Cardiac fibroblast (primary cell): ENCODE measurements around the gene CD2.

ENCODE experiments used
- DNase-seq, 2 donors: peaks; one replicate each; pipeline versions ENCODE4 v3.0.0 to v3.0.0-alpha.2; 2010; ENCODE audit warnings: low read depth in 2 of 2
- H3K4me3 ChIP-seq, 2 donors: replicated peaks in 1 of 2; 1 replicate in 1 of 2; 2 replicates in 1 of 2; pipeline ENCODE4 v1.5.1; 2011; ENCODE audit warnings: low read depth in 2 of 2, low read length in 2 of 2, mild to moderate bottlenecking in 2 of 2, moderate library complexity in 1 of 2
- TF ChIP-seq, protein P1 (sequence below): IDR thresholded peaks from one replicate; pipeline ENCODE4 v1.5.1; 2011; ENCODE audit warnings: low read depth, mild to moderate bottlenecking, low read length, inconsistent platforms

CD2 gene

DNA sequence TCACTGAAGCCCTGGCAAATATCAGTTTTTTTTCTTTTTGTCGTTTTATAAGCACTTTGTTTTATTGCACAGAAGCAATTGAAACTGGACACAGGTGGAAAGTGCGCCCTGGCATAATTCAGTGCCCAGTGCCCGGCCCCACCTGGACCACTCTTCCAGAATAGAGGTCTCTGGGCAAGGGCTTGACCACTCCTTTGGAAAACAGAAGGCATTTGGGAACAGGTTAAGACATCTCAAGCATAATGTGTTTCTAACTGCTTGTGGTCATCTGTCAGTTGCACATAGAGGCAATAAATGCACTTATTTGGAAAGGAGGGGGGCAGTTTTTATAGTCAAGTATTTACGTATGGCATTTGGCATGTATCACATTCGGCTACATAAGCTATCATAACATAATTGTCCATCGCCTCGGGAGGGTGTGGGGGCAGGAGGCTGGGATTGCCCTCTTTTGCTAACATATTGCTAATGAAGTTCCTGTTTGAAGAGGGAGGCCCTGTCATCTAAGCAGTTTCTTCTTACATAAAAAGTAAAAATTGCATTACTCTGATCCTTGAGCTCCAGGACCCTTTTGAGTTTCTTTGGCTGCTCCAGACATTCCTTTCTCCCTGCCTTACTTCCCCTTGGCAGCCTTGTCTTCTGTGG, 14.7 kb upstream of the CD2 start:
- TF ChIP-seq, protein P1, sequence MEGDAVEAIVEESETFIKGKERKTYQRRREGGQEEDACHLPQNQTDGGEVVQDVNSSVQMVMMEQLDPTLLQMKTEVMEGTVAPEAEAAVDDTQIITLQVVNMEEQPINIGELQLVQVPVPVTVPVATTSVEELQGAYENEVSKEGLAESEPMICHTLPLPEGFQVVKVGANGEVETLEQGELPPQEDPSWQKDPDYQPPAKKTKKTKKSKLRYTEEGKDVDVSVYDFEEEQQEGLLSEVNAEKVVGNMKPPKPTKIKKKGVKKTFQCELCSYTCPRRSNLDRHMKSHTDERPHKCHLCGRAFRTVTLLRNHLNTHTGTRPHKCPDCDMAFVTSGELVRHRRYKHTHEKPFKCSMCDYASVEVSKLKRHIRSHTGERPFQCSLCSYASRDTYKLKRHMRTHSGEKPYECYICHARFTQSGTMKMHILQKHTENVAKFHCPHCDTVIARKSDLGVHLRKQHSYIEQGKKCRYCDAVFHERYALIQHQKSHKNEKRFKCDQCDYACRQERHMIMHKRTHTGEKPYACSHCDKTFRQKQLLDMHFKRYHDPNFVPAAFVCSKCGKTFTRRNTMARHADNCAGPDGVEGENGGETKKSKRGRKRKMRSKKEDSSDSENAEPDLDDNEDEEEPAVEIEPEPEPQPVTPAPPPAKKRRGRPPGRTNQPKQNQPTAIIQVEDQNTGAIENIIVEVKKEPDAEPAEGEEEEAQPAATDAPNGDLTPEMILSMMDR: no peak
- H3K4me3 ChIP-seq: no peak overlapping the region
- DNase-seq: peak in 1 of 2 donors; percentile 15

DNA sequence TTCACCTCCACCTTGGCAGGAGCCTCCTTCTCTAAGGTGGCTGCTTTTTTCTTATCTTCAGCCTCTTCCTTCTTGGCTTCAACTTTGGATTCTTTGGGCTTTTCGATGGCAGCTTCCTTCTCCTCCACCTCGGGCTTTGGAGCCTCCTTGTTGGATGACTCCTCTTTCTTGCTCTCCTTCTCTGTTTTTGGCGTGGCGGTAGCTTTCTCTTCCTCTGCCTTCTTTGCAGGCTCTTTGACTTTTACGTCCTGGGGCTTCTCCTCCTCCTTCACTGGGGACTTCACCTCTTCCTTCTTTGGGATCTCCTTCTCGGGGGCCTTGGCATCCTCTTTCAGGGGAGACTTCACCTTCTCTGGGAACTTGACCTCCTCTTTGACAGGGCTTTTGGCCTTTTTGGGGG, 13.9 kb upstream of the CD2 start:
- H3K4me3 ChIP-seq: no peak overlapping the region
- no peak for DNase-seq
- TF ChIP-seq, protein P1: no peak

DNA sequence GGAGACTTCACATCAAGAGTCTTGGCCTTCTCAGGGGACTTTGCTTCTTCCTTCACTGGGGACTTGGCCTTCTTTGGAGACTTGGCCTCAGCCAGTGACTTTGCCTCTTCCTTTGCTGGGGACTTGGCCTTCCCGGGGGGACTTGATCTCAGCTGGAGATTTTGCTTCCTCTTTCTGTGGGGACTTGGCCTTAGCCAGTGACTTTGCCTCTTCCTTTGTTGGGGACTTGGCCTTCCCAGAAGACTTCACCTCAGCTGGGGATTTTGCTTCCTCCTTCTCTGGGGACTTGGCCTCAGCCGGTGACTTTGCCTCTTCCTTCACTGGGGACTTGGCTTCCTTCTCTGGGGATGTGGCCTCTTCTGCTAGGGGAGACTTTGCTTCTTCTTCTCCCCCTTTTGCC, 13.5 kb upstream of the CD2 start:
- no peak overlapping the region for H3K4me3 ChIP-seq
- no peak for DNase-seq
- TF ChIP-seq, protein P1: no peak

DNA sequence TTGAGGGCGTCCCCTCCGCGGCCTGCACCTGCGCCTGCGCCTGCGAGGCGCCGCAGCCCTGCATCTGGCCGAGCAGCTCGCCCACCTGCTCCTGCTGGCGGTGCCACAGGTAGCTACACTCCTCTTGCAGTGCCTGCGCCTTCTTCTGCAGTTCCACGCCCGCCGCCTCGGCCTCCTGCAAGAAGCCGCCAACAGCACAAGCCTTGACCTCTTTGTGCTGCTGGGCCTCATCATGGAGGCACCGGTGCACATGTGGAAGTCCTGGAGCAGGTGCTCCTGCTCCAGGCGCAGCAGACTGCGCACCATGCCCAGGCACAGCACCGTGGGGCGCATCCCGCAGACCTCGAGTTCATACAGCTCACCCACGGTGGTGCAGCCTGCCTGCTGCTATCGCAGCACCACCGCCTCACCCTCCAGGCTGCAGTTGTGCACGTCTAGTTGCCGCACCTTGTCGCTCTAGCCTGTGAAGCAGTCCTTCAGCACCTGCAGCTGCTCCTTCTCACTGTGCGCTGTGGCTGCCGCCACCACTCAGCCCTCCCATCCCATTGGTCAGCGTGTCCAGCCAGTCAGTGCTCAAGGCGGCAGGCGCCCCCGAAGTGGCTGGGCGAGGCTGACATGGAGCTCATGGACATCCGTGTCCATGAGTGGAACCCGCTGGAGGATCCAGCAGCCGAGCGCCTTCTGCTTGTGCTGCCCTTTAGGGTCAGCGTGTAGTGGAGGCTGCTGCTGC, 12.2 kb upstream of the CD2 start:
- no peak overlapping the region for H3K4me3 ChIP-seq
- DNase-seq: no peak
- TF ChIP-seq, protein P1: no peak

DNA sequence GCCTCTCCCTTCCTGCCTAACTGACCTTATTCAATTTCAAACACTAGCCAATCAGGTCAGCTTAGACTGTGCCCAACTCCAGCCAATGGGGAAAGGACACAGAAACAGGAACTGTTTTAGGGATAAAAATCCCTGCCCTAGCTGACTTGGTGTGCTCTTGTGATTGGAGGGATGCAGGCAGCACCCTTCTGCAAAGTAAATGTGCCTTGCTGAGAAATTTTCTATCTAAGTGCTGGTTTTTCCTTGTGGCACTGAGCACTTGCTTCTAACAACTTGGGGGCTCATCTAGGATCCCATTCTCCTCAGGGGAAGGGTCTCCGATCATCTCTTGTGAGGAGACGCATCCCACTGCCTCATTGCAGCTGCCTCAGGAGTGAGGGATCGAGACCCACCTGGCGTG, 10.7 kb upstream of the CD2 start:
- TF ChIP-seq, protein P1: no peak
- no peak overlapping the region for H3K4me3 ChIP-seq
- no peak for DNase-seq

DNA sequence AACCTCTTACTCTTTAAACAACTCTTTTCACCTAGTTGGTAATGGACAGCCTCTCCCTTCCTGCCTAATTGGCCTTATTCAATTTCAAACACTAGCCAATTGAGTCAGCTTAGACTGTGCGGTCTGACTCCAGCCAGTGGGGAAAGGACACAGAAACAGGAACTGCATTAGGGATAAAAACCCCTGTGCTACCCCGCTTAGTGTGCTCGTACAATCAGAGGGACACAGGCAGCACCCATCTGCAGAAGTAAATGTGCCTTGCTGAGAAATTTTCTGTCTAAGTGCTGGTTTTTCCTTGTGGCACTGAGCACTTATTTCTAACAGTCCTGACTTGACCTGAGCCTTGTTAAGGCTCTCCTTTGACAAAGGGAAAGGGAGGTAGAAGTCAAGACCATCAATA, 6.0 kb upstream of the CD2 start:
- TF ChIP-seq, protein P1: no peak
- DNase-seq: no peak
- no peak overlapping the region for H3K4me3 ChIP-seq

DNA sequence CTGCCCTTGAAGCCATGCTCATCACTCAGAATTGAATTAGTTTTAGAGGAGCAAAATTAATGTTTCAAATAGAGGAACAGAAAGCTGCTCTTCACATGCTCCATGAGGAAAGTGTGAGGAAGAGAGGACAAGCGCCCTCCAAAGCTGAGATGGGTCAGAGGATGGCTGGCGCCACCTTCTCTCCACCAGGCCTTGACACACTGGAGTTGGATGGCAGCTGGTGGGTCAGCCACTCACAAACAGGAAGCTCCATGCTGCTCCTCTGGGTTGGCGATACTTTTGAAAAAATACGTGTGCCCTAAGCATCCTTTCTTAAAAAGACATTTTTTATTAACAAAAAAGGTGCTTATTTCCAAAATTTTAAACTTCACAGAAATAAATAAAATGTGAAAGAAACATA, 3.1 kb upstream of the CD2 start:
- TF ChIP-seq, protein P1: no peak
- no peak overlapping the region for H3K4me3 ChIP-seq
- no peak for DNase-seq
